ENCODE data around the gene KCNA10. TPM values are rescaled to one million over a fixed set of nuclear protein-coding genes. Genes with fewer than 3 reads are reported as not detected.

The KCNA10 gene
- total RNA-seq, 1 experiment from 2014 or later, result not detected

DNA sequence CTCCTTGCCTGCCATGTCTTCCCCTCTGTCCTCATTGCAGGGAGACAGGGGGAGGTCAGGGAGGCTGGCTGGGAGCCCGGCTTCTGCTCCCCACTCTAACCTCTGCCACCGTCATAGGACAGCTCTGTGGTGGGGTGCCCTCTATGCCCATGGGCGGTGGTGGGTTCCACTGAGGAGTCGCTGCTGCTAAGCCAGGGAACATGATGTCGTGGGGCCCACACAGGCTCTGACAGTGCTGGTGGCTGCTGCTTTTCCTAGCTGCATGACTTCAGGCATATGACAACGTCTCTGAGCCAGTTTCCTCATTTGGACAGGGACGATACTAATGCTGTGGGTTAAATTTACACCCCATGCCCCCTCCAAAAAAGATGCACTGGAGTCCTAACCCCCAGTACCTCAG, 14.7 kb downstream of the KCNA10 start:
- in situ Hi-C loops (cut with HindIII; ENCODE audit: low sequenced_read_pairs), result no loop called here
- no peak for DNase-seq (ENCODE audit: low spot score)

DNA sequence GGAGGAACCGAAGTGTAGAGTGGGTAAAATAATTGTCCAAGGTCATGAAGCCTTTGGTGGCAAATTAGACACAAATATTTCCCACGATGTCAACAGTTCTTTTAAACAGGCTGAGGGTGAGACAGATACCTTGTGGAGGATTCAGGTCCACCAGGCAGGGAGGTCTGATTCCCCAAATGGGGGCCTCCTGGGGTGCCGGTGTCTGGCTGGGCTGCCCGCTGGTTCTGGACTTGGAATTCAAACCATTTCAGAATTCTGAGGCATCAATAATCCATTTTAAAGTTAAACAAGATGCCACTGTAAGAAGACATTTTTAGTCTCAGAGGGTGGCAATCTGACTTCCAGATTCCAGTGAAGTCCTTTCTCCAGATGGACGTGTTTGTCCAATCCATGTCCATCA, 15.5 kb downstream of the KCNA10 start:
- DNase-seq (ENCODE audit: low spot score), result no peak
- in situ Hi-C loops (cut with HindIII; ENCODE audit: low sequenced_read_pairs), result no loop called here

DNA sequence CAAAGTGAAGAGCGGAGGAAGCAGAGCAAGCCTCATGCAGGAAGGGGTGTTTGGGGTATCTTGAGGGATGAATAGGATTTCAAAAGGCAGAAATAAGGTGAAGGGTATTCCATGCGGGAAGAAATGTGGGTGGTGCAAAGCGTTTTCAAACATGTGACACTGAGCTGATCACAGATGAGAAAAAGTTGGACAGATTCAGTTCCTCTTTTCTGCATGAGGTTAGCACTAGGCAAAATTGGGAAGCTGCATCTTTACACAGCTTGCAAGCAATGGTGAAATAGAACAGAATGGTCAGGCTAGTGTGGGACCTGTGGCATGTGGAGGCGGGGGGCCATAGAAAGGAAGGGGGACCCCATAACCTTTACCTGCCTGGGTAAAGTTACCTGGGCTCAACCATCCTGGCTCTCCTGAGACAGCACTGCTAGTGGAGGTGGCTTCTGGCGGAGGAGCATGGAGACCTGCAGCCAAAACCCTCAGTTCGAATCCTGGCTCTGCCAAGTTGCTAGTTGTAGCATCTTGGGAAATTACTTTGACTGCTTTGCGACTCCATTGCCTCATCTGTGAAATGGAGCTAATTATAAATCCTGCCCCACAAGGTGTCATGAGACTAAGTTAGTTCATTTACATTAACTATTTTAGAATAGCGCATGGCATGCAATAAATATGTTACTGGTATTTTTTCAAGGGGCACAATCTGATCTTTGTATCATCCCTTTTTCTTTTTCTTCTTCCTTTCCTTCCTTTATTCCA, 16.4 kb downstream of the KCNA10 start:
- no peak for DNase-seq (ENCODE audit: low spot score)
- in situ Hi-C loops (cut with HindIII; ENCODE audit: low sequenced_read_pairs), result no loop called here

DNA sequence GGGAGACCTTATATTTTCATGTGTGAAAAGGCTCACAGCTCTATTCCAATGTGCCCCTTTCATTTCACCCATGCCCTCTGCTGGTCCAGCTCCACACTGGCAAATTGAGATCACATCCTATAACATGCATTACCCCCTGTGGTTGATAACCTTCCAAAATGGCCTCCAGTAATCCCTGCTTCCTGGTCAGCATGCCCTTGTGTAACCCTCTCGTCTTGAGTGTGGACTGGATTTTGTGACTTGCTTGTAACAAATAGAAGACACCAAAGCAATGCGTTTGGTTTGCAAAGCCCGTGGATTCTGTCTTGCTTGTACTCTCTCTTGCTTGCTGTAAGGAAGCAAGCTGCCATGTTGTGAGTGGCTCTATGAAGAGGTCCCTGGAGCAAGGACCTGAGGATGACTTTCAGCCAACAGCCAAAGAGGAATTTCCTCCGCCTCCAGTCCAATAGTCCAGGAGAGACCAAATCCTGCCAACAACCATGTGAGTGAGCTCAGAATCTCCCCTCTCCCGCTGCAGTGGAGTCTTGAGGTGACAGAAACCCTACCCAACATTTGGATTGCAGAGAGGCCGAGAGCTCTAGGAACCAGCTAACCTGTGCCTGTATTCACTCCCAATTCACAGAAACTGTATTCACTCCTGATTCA, 17.4 kb downstream of the KCNA10 start:
- in situ Hi-C loops (cut with HindIII; ENCODE audit: low sequenced_read_pairs), result no loop called here
- DNase-seq (ENCODE audit: low spot score), result no peak

DNA sequence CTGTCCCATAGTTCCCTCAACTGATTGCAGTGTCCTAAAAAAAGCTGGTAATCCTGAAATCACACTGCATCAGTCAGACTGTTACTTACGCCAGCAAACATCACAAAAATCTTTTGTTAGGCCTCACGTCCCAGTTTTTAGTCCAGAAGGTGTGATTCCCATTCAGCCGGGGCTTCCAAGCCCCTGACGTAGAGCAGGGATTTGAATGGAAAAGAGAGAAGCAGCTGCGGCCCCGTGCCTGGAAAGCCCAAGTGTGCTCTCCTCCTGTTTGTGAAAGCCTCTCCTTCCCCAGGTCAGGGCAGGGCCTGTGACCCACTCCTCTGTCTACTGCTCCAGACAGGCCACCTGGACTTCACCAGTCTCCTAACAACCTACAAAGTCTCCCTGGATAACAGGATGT, 20.7 kb downstream of the KCNA10 start:
- no peak for DNase-seq (ENCODE audit: low spot score)
- in situ Hi-C loops (cut with HindIII; ENCODE audit: low sequenced_read_pairs), result no loop called here

DNA sequence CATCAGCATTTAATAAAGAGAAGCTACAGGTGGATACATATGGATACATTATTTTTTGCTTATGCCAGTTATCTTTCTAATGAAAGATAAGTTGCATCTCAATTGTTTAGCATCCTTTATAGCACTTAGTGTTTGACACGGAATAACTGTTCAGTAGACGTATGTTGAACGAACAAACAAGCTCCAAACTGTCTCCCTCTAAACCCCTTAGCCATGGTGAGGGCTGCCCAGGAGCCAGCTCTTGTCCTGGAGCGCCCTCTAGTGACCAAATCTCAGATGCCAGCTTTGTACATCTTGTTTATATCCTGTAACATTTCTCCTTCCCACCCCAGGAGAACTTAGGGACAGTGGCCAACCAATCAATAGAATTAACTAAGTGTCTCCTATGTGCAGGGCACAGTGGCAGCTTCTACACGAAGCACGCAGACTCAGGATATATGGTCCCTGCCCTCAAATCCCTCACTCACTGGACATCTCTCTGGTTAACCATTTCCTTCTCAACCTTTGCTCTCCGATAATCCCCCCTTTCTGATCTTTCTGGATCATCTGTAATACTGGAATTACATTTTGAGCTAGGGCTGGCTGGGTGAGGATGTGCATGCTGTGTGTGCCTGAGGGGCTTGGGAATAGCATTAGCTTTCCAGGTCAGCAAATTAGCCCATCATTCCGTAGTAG, 22.9 kb downstream of the KCNA10 start:
- peak; percentile 93 for DNase-seq (ENCODE audit: low spot score)
- in situ Hi-C loops (cut with HindIII; ENCODE audit: low sequenced_read_pairs), result no loop called here

DNA sequence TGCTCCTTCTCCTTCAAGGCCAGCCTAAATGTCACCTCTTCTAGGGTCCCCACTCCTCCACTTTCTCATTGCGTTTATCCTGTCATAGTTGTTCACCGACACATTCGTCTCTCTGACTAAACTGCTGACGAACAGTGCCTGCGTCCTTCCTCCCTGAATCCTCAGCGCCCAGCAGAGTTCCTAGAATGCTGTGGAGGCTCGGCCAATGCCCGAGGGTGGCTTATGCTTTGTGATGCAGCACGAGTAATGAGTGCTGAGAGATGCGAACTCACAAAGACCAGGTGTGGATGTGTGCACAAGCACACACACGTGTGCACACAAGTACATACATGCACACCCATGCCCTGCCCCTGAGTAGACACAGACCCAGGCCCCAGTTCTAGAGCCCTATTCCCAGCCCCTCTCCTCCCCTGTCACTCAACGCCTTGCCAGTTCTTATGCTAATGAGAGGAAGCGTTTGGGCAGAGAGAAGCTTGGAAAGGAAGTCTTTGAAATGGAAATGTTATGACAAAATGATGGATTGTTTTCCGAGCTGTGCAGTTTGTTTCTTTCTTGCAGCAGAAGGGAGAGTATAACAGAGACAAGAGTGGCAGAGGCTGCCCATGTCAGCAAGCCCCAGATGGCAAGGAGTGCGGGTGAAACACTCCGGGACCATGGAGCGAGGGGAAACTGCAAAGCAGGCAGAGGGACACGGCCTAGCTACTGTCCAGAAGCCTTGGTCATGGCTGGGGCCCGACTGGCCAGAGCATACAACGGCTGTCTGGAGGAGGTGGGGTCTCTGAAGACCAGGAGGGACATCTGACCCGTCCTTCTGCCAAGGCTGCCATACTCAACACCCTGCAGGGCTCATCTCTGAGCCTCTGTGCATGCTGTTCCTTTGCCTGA, 24.2 kb downstream of the KCNA10 start:
- in situ Hi-C loops (cut with HindIII; ENCODE audit: low sequenced_read_pairs), result no loop called here
- DNase-seq (ENCODE audit: low spot score), result no peak

DNA sequence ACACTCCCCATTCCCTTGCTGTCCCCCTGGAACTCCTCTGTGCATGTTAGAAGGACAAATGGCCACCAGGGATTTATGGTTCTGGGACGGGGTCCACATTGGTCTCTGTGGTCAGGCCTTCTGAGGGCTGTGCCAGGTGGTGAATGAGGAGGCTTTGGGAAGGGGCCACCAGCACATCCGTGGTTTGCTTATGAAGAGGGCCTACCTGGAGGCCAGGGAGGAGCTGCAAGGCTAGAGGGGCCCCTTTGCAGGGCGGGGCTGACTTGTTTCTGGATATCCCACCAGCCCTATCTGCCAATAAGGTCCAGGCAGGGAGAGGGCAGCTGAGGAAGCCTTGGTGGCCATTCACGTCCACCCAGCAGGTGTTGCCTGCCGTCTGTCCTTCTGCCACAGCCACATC, 24.9 kb downstream of the KCNA10 start:
- DNase-seq (ENCODE audit: low spot score), result no peak
- in situ Hi-C loops (cut with HindIII; ENCODE audit: low sequenced_read_pairs), result no loop called here

DNA sequence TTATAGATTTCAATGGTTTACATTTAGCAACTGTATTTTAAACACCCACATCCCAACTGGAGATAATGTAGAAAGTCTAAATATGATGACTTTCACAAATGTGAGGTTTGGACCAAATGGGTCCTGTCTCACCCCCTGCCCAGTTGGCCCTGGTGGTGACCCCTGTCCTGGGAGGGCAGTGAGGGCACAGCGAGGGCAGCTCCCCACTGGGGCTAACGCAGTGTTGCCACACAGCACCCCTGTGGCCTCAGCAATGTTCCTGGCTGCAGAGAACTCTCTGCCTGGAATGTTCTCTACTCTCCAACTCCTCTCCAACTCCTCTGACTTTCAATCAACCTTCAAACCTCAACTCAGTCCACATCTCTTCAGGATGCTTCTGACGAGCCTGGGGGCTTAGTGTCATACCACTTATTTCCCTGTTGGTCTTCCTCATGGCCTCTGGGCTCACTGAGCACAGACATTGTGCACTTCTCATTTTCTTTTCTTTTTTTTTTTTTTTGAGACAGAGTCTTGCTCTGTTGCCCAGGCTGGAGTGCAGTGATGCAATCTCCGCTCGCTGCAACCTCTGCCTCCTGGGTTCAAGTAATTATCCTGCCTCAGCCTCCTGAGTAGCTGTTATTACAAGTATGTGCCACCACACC, 25.8 kb downstream of the KCNA10 start:
- DNase-seq (ENCODE audit: low spot score), result no peak
- in situ Hi-C loops (cut with HindIII; ENCODE audit: low sequenced_read_pairs), result no loop called here

DNA sequence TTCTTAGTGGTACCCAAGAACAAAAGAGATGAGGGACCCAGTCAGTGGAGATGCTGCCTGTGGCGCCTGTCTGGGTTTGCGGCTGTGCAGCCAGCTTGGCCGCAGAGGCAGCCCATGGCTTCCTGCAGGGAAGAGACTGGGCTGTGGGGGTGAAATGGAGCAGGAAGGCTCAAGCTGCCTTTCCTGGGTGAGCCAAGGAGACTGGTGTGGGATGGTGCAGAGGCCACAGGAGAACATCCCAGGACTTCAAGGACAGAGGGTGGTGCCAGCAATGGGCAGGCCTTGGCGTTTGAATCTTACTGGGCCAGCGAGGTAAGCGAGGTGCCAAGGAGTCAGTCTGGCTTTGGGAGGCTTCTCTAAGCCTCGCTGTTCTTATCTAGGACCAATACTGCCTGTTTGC, 26.4 kb downstream of the KCNA10 start:
- DNase-seq (ENCODE audit: low spot score), result peak; percentile 80
- in situ Hi-C loops (cut with HindIII; ENCODE audit: low sequenced_read_pairs), result no loop called here

DNA sequence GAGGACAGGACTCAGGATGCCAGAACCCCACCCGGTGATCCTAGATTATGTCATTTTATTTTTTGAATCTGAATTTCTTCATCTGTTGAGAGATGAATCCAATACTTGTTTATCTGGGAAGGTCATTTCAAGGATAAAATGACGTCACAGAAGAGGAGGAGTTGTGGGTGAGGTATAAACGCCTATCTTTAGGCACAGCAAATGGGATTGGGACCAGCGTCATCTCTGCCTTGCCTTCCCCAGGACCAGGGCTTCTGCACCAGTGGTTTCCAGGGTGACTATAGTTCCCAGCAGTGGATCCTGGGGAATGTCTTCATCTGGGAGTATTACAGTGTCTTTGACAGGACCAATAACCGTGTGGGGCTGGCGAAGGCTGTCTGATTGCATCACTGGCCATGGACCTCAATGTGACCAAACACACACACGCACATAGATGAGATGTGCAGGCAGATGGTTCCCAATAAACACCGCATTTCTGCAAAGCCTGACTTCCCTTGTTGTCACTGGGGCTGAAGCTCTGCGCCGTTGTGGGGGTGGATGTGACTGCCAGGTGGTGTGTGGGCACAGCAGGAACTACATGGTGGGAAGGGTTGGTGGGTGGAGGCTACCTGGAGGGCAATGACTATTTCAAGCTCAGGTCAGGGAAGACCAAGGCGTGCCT, 28.1 kb downstream of the KCNA10 start:
- in situ Hi-C loops (cut with HindIII; ENCODE audit: low sequenced_read_pairs), result no loop called here
- no peak for DNase-seq (ENCODE audit: low spot score)

DNA sequence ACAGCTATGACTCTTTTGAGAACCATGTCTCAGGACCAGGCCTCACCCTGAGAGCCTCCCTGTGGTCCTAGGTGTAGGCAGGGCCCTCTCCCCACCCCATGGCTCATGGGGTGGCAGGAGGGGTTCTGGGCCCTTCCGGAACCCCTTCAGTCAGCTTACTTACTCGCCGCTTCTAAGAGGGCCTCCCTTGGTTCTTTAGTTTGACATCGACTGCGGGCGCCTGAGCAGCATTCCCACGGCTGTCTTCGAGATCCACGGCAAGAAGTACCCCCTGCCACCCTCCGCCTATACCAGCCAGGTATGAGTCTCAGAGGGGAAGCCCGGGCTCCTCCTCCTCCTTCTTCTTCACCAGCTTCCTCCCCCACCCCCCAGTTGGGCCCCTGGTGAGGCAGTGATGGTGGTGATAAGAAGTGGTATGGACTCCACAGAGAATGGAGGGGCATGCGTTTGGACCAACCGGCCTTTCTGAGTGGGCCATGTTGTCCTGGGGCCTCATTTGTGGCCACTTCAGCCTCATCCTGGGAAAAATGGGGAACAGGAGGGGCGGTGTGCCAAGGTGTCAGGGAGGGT, 28.9 kb downstream of the KCNA10 start:
- no peak for DNase-seq (ENCODE audit: low spot score)
- in situ Hi-C loops (cut with HindIII; ENCODE audit: low sequenced_read_pairs), result no loop called here

DNA sequence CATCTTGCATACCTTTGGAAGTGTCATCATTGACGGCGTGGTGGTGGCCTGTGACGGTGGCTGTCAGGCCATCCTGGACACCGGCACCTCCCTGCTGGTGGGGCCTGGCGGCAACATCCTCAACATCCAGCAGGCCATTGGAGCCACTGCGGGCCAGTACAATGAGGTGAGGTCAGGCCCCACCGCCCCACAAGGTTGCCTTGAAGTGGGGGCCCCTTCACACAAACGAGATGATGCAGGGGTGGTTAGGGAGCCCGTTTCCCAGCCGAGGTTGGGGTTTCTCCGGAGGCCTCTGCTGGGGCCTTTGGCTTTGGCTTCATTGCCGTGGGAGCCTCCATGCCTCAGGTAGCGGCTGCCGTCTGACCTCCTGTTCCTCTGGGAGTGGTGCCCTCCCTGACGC, 29.6 kb downstream of the KCNA10 start:
- in situ Hi-C loops (cut with HindIII; ENCODE audit: low sequenced_read_pairs), result no loop called here
- DNase-seq (ENCODE audit: low spot score), result no peak

DNA sequence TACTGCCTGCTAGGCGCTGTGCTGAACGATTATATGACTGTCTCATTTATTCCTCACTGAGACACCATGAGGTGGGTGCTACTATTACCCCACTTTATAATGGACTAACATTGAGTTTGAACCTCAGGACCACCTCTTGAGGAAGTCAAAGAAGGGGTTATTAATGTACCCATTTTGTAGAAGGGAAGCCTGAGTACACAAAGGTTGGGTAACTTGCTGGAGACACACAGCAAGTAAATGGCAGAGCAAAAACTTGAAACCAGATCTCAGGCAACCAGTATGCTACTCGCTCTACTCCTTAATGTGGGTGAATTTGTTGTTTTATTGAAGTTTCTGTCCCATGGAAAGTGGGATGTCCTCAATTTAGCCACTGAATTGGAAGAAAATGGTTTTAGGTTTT, 30.1 kb downstream of the KCNA10 start:
- in situ Hi-C loops (cut with HindIII; ENCODE audit: low sequenced_read_pairs), result no loop called here

DNA sequence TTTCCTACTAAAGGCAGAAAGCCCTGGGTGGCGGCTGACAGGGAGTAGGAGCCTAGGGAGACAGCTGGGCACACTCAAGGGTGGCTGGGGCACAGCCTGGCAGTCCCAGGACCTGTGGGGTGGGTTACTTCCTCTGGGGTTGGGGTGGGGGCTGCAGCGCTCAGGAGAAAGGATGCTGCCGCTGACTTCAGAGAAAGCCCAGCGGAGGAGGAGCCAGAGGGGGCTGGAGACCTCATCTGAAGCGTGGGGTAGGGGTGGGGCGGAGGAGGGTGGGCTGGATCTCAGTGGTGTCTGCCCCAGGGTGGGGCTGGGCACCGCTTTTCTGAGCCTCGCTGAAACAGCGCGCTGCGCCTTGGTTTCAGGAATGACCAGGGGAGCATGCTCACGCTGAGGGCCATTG, 30.8 kb downstream of the KCNA10 start:
- in situ Hi-C loops (cut with HindIII; ENCODE audit: low sequenced_read_pairs), result no loop called here
- DNase-seq (ENCODE audit: low spot score), result no peak

More for the DNA sequence above, 30.1 kb downstream of the KCNA10 start:
- no peak for DNase-seq (ENCODE audit: low spot score)

DNA sequence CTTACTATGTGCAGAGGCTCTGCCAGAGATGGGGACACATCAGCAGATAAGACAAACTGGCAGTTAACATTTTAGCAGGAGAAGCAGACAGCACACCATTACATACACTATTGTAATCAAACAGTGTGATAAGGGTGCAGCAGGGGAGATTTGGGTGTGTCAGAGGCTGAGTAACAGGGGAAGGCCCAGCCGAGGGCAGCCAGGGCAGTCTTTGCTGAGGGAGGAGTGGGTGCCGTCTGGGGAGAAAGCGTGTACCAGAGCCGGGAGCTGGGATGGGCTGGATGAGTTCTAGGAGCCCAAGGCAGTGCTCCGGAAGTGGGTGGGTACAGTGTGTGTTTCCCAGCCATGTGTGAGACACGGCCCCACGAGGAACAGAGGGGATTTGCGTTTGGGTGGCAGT, 31.2 kb downstream of the KCNA10 start:
- DNase-seq (ENCODE audit: low spot score), result no peak
- in situ Hi-C loops (cut with HindIII; ENCODE audit: low sequenced_read_pairs), result no loop called here

DNA sequence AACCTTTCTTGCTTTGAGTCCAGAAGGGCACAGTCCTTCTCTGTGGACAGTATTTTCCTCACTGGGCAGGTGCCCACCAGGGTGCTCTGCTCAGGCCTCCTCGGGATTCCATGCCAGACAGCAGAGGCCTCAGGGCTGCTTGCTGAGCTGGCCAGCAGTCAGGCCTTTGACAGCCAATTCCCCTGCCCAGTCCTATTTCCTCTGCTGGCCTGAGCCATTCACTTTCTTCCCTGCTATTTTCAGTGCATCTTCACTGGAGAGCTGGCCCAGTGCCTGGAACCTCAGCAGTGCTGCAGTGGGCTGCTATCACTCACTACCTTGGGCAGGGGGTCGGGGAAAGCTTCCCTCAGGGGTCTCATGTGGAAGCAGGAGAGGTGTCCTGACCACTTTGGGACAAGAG, 33.2 kb downstream of the KCNA10 start:
- DNase-seq (ENCODE audit: low spot score), result peak; percentile 80
- in situ Hi-C loops (cut with HindIII; ENCODE audit: low sequenced_read_pairs), result no loop called here

DNA sequence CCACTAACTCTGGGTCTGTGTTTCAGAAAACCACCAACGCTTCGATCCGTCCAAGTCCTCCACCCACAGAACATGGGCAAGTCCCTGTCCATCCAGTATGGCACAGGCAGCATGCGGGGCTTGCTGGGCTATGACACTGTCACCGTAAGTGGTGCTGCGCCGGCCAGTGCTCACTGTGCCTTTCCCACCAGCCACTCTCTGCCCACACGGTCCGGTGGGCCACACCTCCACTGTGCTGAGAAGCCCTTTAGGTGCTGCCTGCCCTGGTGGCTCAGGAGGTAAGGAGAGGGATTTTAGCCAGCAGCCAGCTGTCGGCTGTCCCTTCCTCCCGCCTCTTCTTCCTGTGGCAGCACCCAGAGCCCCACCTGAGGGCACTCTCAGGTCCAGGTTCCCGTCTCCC, 34.2 kb downstream of the KCNA10 start:
- DNase-seq (ENCODE audit: low spot score), result no peak
- in situ Hi-C loops (cut with HindIII; ENCODE audit: low sequenced_read_pairs), result no loop called here
